ENCODE data around the gene OR2F1. TPM values are rescaled to one million over a fixed set of nuclear protein-coding genes. Genes with fewer than 3 reads are reported as not detected.
"Not testable (repeated sequence)": the region's sequence is repeated elsewhere in the genome, so short reads cannot be mapped to it uniquely, and the experiment has no call there.

Gene OR2F1
- total RNA-seq, 1 experiment from 2014 or later: not detected

- H3K4me3 ChIP-seq (ENCODE audit: insufficient read depth, low read depth, low read length); DNase-seq; H3K27me3 ChIP-seq (ENCODE audit: control insufficient read depth, insufficient read depth, low read length); H3K36me3 ChIP-seq (replicated peaks; ENCODE audit: control insufficient read depth, insufficient read depth, low read length): not testable (repeated sequence)
These were observed 55.4 kb downstream of the OR2F1 start for GRCh38 chr7:144010061-144010460.

GRCh38 chr7:144010821-144011220 lies 56.2 kb downstream of the OR2F1 start:
- DNase-seq; H3K27me3 ChIP-seq (ENCODE audit: control insufficient read depth, insufficient read depth, low read length); H3K36me3 ChIP-seq (replicated peaks; ENCODE audit: control insufficient read depth, insufficient read depth, low read length); H3K4me3 ChIP-seq (ENCODE audit: insufficient read depth, low read depth, low read length): not testable (repeated sequence)

- H3K4me3 ChIP-seq (ENCODE audit: insufficient read depth, low read depth, low read length): no peak overlapping the region
- no peaks in the 10 kb centered on the region for H3K27me3 ChIP-seq (ENCODE audit: control insufficient read depth, insufficient read depth, low read length)
- H3K36me3 ChIP-seq (replicated peaks; ENCODE audit: control insufficient read depth, insufficient read depth, low read length): no peaks in the 10 kb centered on the region
- no peak for DNase-seq
These were observed 57.0 kb downstream of the OR2F1 start for GRCh38 chr7:144011458-144012230.

Other genes with a start within 250 kb of the OR2F1 start
- not detected in 2 replicates for gene CTAGE6, start 197.1 kb upstream of the OR2F1 start, total RNA-seq (2014; rRNA removed; shearing (Covaris generic))
- 22.6 and 38.2 TPM in 2 replicates for gene TCAF1, start 52.7 kb upstream of the OR2F1 start, total RNA-seq (2014; rRNA removed; shearing (Covaris generic))
- gene OR2F2, start 19.6 kb upstream of the OR2F1 start, total RNA-seq (2014; rRNA removed; shearing (Covaris generic)): not detected in 2 replicates
- not detected in 2 replicates for gene OR6B1, start 45.5 kb downstream of the OR2F1 start, total RNA-seq (2014; rRNA removed; shearing (Covaris generic))
- gene OR2A5, start 94.1 kb downstream of the OR2F1 start, total RNA-seq (2014; rRNA removed; shearing (Covaris generic)): not detected in 2 replicates
- not detected in 2 replicates for gene OR2A25, start 115.0 kb downstream of the OR2F1 start, total RNA-seq (2014; rRNA removed; shearing (Covaris generic))
- not detected in 2 replicates for gene OR2A12, start 131.4 kb downstream of the OR2F1 start, total RNA-seq (2014; rRNA removed; shearing (Covaris generic))
- not detected in 2 replicates for gene OR2A2, start 154.7 kb downstream of the OR2F1 start, total RNA-seq (2014; rRNA removed; shearing (Covaris generic))
- gene OR2A14, start 168.3 kb downstream of the OR2F1 start, total RNA-seq (2014; rRNA removed; shearing (Covaris generic)): not detected in 2 replicates
- gene CTAGE4, start 228.6 kb downstream of the OR2F1 start, total RNA-seq (2014; rRNA removed; shearing (Covaris generic)): 4.9 and 7.5 TPM in 2 replicates
- 1.4 and 1.6 TPM in 2 replicates for gene ARHGEF35, start 241.0 kb downstream of the OR2F1 start, total RNA-seq (2014; rRNA removed; shearing (Covaris generic))

Data from H7 (cell line).